B cell (primary cell): ENCODE data around the gene SMNDC1. TPM values are rescaled to one million over a fixed set of nuclear protein-coding genes. Genes with fewer than 3 reads are reported as not detected.

Source experiments
- ATAC-seq: fragments of 200-7000 bp; cut with Tn5 transposase; one replicate; pipeline ENCODE4 v1.10.0; 2021; ENCODE audit warnings: low read depth, mild to moderate bottlenecking, moderate number of reproducible peaks, moderate library complexity
- CTCF ChIA-PET: fragments of 350-600 bp; sonication (Branson Sonifier 250); formaldehyde crosslinking; loops from one replicate; lab custom pipeline; 2021; ENCODE audit warnings: antibody characterized with exemption, inconsistent platforms; lab: Charles Lee
- POLR2A ChIA-PET: fragments of 350-600 bp; sonication (Branson Sonifier 250); formaldehyde crosslinking; loops from one replicate; lab custom pipeline; 2021; ENCODE audit warnings: antibody characterized with exemption; lab: Charles Lee
- DNase-seq: peaks from one replicate; pipeline ENCODE4 v3.0.0; 2013
- H2AFZ ChIP-seq: 2 replicates; pipeline ENCODE4 v1.6.1; 2012; ENCODE audit warnings: mild to moderate bottlenecking, low read depth, low read length; ENCODE audit not compliant: insufficient read depth, poor library complexity, severe bottlenecking
- H3K27ac ChIP-seq, 2 donors: 1 replicate in 1 of 2; 2 replicates in 1 of 2; pipeline ENCODE4 v1.5.1; 2012 to 2013; ENCODE audit warnings: low read length in 2 of 2, mild to moderate bottlenecking in 2 of 2, moderate library complexity in 1 of 2
- H3K27me3 ChIP-seq, 4 experiments: fragments of 200-600 bp in 1 of 4; sonication (generic) in 1 of 4; replicated peaks in 1 of 4; 1 replicate in 2 of 4; 2 replicates in 2 of 4; pipeline versions ENCODE4 v1.6.1 to v1.7.0; 2013 to 2016; ENCODE audit warnings: low read length in 3 of 4, mild to moderate bottlenecking in 2 of 4, mixed read lengths in 1 of 4, moderate library complexity in 1 of 4; ENCODE audit not compliant: insufficient read depth in 4 of 4, control insufficient read depth in 3 of 4; ENCODE audit errors: control extremely low read depth in 1 of 4
- H3K36me3 ChIP-seq, 2 experiments: replicated peaks in 1 of 2; 1 replicate in 1 of 2; 2 replicates in 1 of 2; pipeline versions ENCODE4 v1.6.1 to v1.7.1; 2013; ENCODE audit warnings: low read length in 1 of 2; ENCODE audit not compliant: insufficient read depth in 2 of 2, control insufficient read depth in 1 of 2; ENCODE audit errors: control extremely low read depth in 1 of 2, extremely low read depth in 1 of 2
- H3K4me1 ChIP-seq, 2 donors: fragments of 200-600 bp in 1 of 2; sonication (generic) in 1 of 2; 1 replicate in 1 of 2; 2 replicates in 1 of 2; pipeline versions ENCODE4 v1.5.1 to v1.6.1; 2013 to 2017; ENCODE audit warnings: low read length in 2 of 2; ENCODE audit not compliant: control insufficient read depth in 2 of 2, insufficient read depth in 2 of 2
- H3K4me2 ChIP-seq: replicated peaks from 2 replicates; pipeline ENCODE3; 2012; ENCODE audit warnings: mild to moderate bottlenecking, low read depth, low read length; ENCODE audit not compliant: poor library complexity, severe bottlenecking
- H3K4me3 ChIP-seq, 5 experiments: fragments of 200-600 bp in 1 of 5; sonication (generic) in 1 of 5; 1 replicate in 3 of 5; 2 replicates in 2 of 5; pipeline versions ENCODE4 v1.5.1 to v1.7.0; 2011 to 2016; ENCODE audit warnings: low read length in 4 of 5, mild to moderate bottlenecking in 4 of 5, low read depth in 2 of 5, control low read depth in 1 of 5, moderate library complexity in 1 of 5; ENCODE audit not compliant: insufficient read depth in 1 of 5; ENCODE audit errors: control extremely low read depth in 1 of 5, extremely low read depth in 1 of 5
- H3K79me2 ChIP-seq: fragments of 200-600 bp; sonication (generic); one replicate; pipeline ENCODE4 v1.6.0; 2016; ENCODE audit warnings: low read length; ENCODE audit not compliant: control insufficient read depth, insufficient read depth
- H3K9ac ChIP-seq: fragments of 200-600 bp; sonication (generic); 2 replicates; pipeline ENCODE4 v1.6.1; 2017; ENCODE audit warnings: mild to moderate bottlenecking, low read length, moderate library complexity
- H3K9me3 ChIP-seq, 3 donors: one replicate each; pipeline versions ENCODE4 v1.6.1 to v1.7.1; 2013; ENCODE audit warnings: low read length in 2 of 3; ENCODE audit not compliant: control insufficient read depth in 2 of 3, insufficient read depth in 1 of 3; ENCODE audit errors: control extremely low read depth in 1 of 3
- H4K20me1 ChIP-seq: 2 replicates; pipeline ENCODE4 v1.6.0; 2012; ENCODE audit warnings: mild to moderate bottlenecking, low read length; ENCODE audit not compliant: insufficient read depth, control insufficient read depth, poor library complexity, severe bottlenecking
- H3K27ac Mint-ChIP-seq: one replicate; pipeline ENCODE4 v1.8.0; 2021; ENCODE audit warnings: mixed read lengths
- H3K27me3 Mint-ChIP-seq: one replicate; pipeline ENCODE4 v1.8.0; 2021; ENCODE audit warnings: mixed read lengths
- H3K4me1 Mint-ChIP-seq: one replicate; pipeline ENCODE4 v1.8.0; 2021; ENCODE audit warnings: mixed read lengths
- H3K4me3 Mint-ChIP-seq: one replicate; pipeline ENCODE4 v1.8.0; 2021; ENCODE audit warnings: mixed read lengths
- H3K9me3 Mint-ChIP-seq: one replicate; pipeline ENCODE4 v1.8.0; 2022; ENCODE audit warnings: mixed read lengths; ENCODE audit not compliant: insufficient read depth
- EZH2 ChIP-seq: IDR thresholded peaks from 2 replicates; pipeline ENCODE4 v1.6.1; 2012; ENCODE audit warnings: borderline replicate concordance, low read depth, mild to moderate bottlenecking, moderate library complexity, low read length; ENCODE audit not compliant: insufficient read depth, poor library complexity, severe bottlenecking
- WGBS: methylation state at CpG from one replicate; pipeline ENCODE4 v1.1.5; 2013; ENCODE audit warnings: missing lambda C conversion rate; ENCODE audit not compliant: insufficient coverage; 5-methylcytosine and 5-hydroxymethylcytosine counted together
- intact Hi-C: fragments of 100-400 bp; cut with micrococcal nuclease; formaldehyde crosslinking; loops from one replicate; pipeline ENCODE4 v1.10.0; 2022
- polyA plus RNA-seq: library from polyadenylated mRNA; depleted of rRNA; stranded (reverse); fragments of >200 nt; gene quantifications from 2 replicates; pipeline ENCODE4 v1.2.3, GENCODE V29; 2012
- total RNA-seq, 2 donors: library from RNA; stranded (reverse); fragments of 120-200 nt in 1 of 2; gene quantifications; 1 replicate in 1 of 2; 2 replicates in 1 of 2; pipeline versions ENCODE4 v1.2.3 to v1.2.4, GENCODE V29; 2013 to 2022
- TF ChIP-seq, protein P1 (sequence below): fragments of 200-600 bp; IDR thresholded peaks from one replicate; pipeline ENCODE4 v1.8.0; 2022; ENCODE audit warnings: antibody characterized with exemption, mild to moderate bottlenecking

SMNDC1 gene
- total and polyA plus RNA-seq, 2 donors (not counting 1 experiment from before 2014, with no cell fraction given) = 12.1 to 36.0 TPM

DNA sequence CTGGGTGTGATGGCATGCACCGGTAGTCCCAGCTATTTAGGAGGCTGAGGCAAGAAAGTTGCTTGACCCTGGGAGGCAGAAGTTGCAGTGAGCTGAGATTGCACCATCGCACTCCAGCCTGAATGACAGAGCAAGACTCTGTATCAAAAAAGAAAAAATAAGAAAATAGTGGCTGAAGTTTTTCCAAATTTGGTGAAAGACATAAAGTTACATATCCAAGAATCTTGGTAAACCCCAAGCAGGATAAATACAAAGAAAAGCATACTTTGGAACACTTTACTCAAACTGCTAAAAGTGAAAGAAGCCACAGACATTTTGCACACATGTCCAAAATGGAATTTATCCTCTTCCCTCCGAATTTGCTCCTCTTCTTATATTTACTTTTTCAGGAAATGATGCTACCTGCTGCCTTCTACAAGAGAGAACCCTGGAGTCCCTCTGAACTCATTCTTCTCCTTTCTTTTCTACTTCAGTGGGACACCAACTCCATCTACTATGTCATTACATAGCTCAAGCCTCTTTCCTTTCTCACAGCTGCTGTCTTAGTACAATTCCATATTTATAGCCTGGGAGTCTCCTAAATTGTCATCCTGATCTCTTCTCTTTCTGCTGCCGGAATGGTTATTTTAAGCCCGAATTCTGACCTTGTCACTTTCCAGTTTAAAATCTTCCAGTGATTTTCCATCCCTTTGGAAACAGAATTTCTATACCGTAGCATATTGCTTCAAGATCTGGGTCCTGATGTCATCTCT lies 17.3 kb upstream of the SMNDC1 start:
- no peak overlapping the region for H3K27ac Mint-ChIP-seq

More for the DNA sequence above, 17.3 kb upstream of the SMNDC1 start:
- Mint-ChIP-seq H3K4me3 (no peak overlapping the region), H3K4me1 (peaks cover 33% of the 10 kb centered on the region), H3K9me3 (peaks cover 5% of the 10 kb centered on the region), H3K27me3 (peaks cover 10% of the 10 kb centered on the region)
- DNase-seq = no peak
- H2AFZ ChIP-seq = no peak overlapping the region
- H3K36me3 ChIP-seq = no peaks in the 10 kb centered on the region
- TF ChIP-seq, protein P1, sequence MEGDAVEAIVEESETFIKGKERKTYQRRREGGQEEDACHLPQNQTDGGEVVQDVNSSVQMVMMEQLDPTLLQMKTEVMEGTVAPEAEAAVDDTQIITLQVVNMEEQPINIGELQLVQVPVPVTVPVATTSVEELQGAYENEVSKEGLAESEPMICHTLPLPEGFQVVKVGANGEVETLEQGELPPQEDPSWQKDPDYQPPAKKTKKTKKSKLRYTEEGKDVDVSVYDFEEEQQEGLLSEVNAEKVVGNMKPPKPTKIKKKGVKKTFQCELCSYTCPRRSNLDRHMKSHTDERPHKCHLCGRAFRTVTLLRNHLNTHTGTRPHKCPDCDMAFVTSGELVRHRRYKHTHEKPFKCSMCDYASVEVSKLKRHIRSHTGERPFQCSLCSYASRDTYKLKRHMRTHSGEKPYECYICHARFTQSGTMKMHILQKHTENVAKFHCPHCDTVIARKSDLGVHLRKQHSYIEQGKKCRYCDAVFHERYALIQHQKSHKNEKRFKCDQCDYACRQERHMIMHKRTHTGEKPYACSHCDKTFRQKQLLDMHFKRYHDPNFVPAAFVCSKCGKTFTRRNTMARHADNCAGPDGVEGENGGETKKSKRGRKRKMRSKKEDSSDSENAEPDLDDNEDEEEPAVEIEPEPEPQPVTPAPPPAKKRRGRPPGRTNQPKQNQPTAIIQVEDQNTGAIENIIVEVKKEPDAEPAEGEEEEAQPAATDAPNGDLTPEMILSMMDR = no peak
- no peak for TF ChIP-seq EZH2
- no peak overlapping the region for H3K9ac ChIP-seq
- H3K4me1 ChIP-seq = peaks cover 15 to 16% of the 10 kb centered on the region in 2 donors
- intact Hi-C loops = no loop called here
- CTCF ChIA-PET = interaction anchor here (1.5 to 7.8 kb wide), 3 partner anchors 34 to 226 kb away, joined by 3 to 39 read pairs (median 24); no protein-coding TSS in a partner anchor
- no peak overlapping the region for H3K4me2 ChIP-seq
- H3K27me3 ChIP-seq = no peaks in the 10 kb centered on the region
- no peaks in the 10 kb centered on the region for H4K20me1 ChIP-seq
- 82% methylated on average over 4 of the region's 6 CpGs for WGBS
- H3K27ac ChIP-seq = no peak overlapping the region
- no peaks in the 10 kb centered on the region for H3K79me2 ChIP-seq
- ATAC-seq = no peak
- no peak overlapping the region for H3K4me3 ChIP-seq
- peaks cover 0 to 7% (median 1%) of the 10 kb centered on the region in 3 donors for H3K9me3 ChIP-seq
- POLR2A ChIA-PET = no interaction called here
